A549 (cell line): ENCODE data around the gene AMN. TPM values are rescaled to one million over a fixed set of nuclear protein-coding genes. Genes with fewer than 3 reads are reported as not detected.

Source experiments
- ATAC-seq, 2 experiments: fragments of 200-7000 bp in 1 of 2; fragments of >200 bp in 1 of 2; cut with Nextera tagmentation in 1 of 2; cut with Tn5 transposase in 1 of 2; 3 replicates each; pipeline versions ENCODE4 v1.8.0 to v1.9.1; 2018 to 2020; ENCODE audit warnings: mild to moderate bottlenecking in 1 of 2, moderate library complexity in 1 of 2
- CTCF ChIA-PET: fragments of 300-600 bp; sonication (Branson Sonifier 250); formaldehyde crosslinking; extraction: SDS; loops from one replicate; lab custom pipeline; 2021; ENCODE audit warnings: antibody characterized with exemption, inconsistent platforms; lab: Yijun Ruan, JAX
- POLR2A ChIA-PET: fragments of 350-600 bp; formaldehyde crosslinking; extraction: SDS; loops from one replicate; lab custom pipeline; 2021; ENCODE audit warnings: antibody characterized with exemption, inconsistent platforms; lab: Yijun Ruan, JAX
- DNase-seq, 2 experiments: peaks; one replicate each; pipeline versions ENCODE4 v3.0.0 to v3.0.0-alpha.2; 2011 to 2016; ENCODE audit warnings: low read depth in 1 of 2, low spot score in 1 of 2
- FAIRE-seq: peaks from 2 replicates; lab custom pipeline; 2011; peaks lifted over from hg19 to GRCh38; lab: Jason Lieb, UNC
- H3K27ac ChIP-seq, 2 experiments: fragments of >200 bp; sonication (Bioruptor Twin); formaldehyde crosslinking; 3 replicates each; pipeline ENCODE4 v1.5.1; 2016 to 2017
- H3K4me1 ChIP-seq: fragments of >200 bp; sonication (Bioruptor Twin); formaldehyde crosslinking; 3 replicates; pipeline ENCODE4 v1.6.1; 2016
- H3K4me2 ChIP-seq: fragments of >200 bp; sonication (Bioruptor Twin); formaldehyde crosslinking; 3 replicates; pipeline ENCODE4 v1.6.1; 2016
- H3K4me3 ChIP-seq: fragments of >200 bp; sonication (Bioruptor Twin); formaldehyde crosslinking; 3 replicates; pipeline ENCODE4 v1.5.1; 2016
- H3K9me3 ChIP-seq: fragments of >200 bp; sonication (Bioruptor Twin); formaldehyde crosslinking; 3 replicates; pipeline ENCODE4 v1.6.1; 2016
- CBX2 ChIP-seq: fragments of 200-600 bp; sonication (generic); IDR thresholded peaks from 2 replicates; pipeline ENCODE4 v1.6.1; 2016; ENCODE audit warnings: low read depth, mild to moderate bottlenecking, borderline replicate concordance
- CBX8 ChIP-seq: fragments of 200-600 bp; sonication (generic); IDR thresholded peaks from 2 replicates; pipeline ENCODE4 v1.6.1; 2016
- CHD4 ChIP-seq: fragments of 200-600 bp; sonication (generic); IDR thresholded peaks from 2 replicates; pipeline ENCODE4 v1.6.1; 2016; ENCODE audit warnings: antibody characterized with exemption, mild to moderate bottlenecking, borderline replicate concordance
- FOSB ChIP-seq: fragments of 250-450 bp; sonication (Bioruptor Pico); IDR thresholded peaks from 2 replicates; pipeline ENCODE4 v1.5.0; 2020; ENCODE audit warnings: mild to moderate bottlenecking, moderate library complexity
- HOXA7 ChIP-seq: fragments of 250-450 bp; sonication (Bioruptor Pico); IDR thresholded peaks from 2 replicates; pipeline ENCODE4 v1.5.0; 2020; ENCODE audit warnings: mild to moderate bottlenecking, moderate library complexity
- HOXB13 ChIP-seq: fragments of 250-450 bp; sonication (Bioruptor Pico); IDR thresholded peaks from 2 replicates; pipeline ENCODE4 v1.5.0; 2020; ENCODE audit warnings: low read depth, mild to moderate bottlenecking, moderate library complexity
- MAFK ChIP-seq: fragments of 450-650 bp; IDR thresholded peaks from 2 replicates; pipeline ENCODE4 v1.6.1; 2014; ENCODE audit not compliant: partially characterized antibody
- NPAS2 ChIP-seq: fragments of 250-450 bp; sonication (Bioruptor Pico); IDR thresholded peaks from 2 replicates; pipeline ENCODE4 v1.8.0; 2022; ENCODE audit warnings: mild to moderate bottlenecking, moderate library complexity, borderline replicate concordance
- PHF8 ChIP-seq: fragments of 200-600 bp; sonication (generic); IDR thresholded peaks from 2 replicates; pipeline ENCODE4 v1.6.1; 2016; ENCODE audit warnings: low read depth, mild to moderate bottlenecking, antibody characterized with exemption, moderate library complexity, borderline replicate concordance
- POLR2AphosphoS2 ChIP-seq: conservative IDR thresholded peaks from 2 replicates; pipeline ENCODE4 v1.6.1; 2012; ENCODE audit warnings: low read length, improper control_type of control experiment, inconsistent platforms
- RAD21 ChIP-seq, 2 experiments: fragments of >200 bp in 1 of 2; sonication (Bioruptor Twin) in 1 of 2; formaldehyde crosslinking in 1 of 2; IDR thresholded peaks in 1 of 2; conservative IDR thresholded peaks in 1 of 2; 2 replicates in 1 of 2; 3 replicates in 1 of 2; pipeline ENCODE4 v1.6.1; 2012 to 2018; ENCODE audit warnings: inconsistent platforms in 1 of 2
- RCOR1 ChIP-seq: fragments of 150-350 bp; IDR thresholded peaks from 2 replicates; pipeline ENCODE4 v1.6.1; 2014; ENCODE audit warnings: antibody characterized with exemption, low read length, low read depth
- RNF2 ChIP-seq: fragments of 200-600 bp; sonication (generic); IDR thresholded peaks from 2 replicates; pipeline ENCODE4 v1.6.1; 2016; ENCODE audit warnings: low read depth, mild to moderate bottlenecking, antibody characterized with exemption, moderate library complexity, borderline replicate concordance
- SREBF2 ChIP-seq: fragments of 450-650 bp; IDR thresholded peaks from 2 replicates; pipeline ENCODE4 v1.6.1; 2014; ENCODE audit warnings: mild to moderate bottlenecking, moderate library complexity
- TP53 ChIP-seq: fragments of 250-450 bp; sonication (Bioruptor Pico); IDR thresholded peaks from 2 replicates; pipeline ENCODE4 v1.5.0; 2021; ENCODE audit warnings: mild to moderate bottlenecking, moderate library complexity
- ZFP36 ChIP-seq: fragments of 450-650 bp; IDR thresholded peaks from 2 replicates; pipeline ENCODE4 v1.6.1; 2014; ENCODE audit warnings: borderline replicate concordance; ENCODE audit not compliant: partially characterized antibody
- ZSCAN20 ChIP-seq: fragments of 250-450 bp; sonication (Bioruptor Pico); IDR thresholded peaks from 2 replicates; pipeline ENCODE4 v1.8.0; 2022; ENCODE audit warnings: mild to moderate bottlenecking, moderate library complexity
- WGBS: methylation state at CpG from one replicate; pipeline ENCODE4 v1.1.6; 2017; ENCODE audit errors: missing lambda C conversion rate; 5-methylcytosine and 5-hydroxymethylcytosine counted together
- polyA plus RNA-seq, 4 experiments: library from polyadenylated mRNA; depleted of rRNA in 3 of 4; stranded (reverse); fragments of >200 nt; fragmentation: RNase III in 1 of 4; extraction: RNeasy Plus Mini Kit Qiagen cat#74134 plus additional on column Dnase treatment in 1 of 4; gene quantifications; 2 replicates in 3 of 4; 3 replicates in 1 of 4; pipeline ENCODE4 v1.2.3, GENCODE V29; 2011 to 2017
- TF ChIP-seq, protein P1 (sequence below): fragments of >200 bp; sonication (Bioruptor Twin); formaldehyde crosslinking; IDR thresholded peaks from 2 replicates; pipeline ENCODE4 v1.6.1; 2016
- TF ChIP-seq, protein P2 (sequence below): fragments of >200 bp; sonication (Bioruptor Twin); formaldehyde crosslinking; IDR thresholded peaks from 3 replicates; pipeline ENCODE4 v1.6.1; 2016
- TF ChIP-seq, protein P3 (sequence below): IDR thresholded peaks from 2 replicates; pipeline ENCODE4 v1.6.1; 2012
- TF ChIP-seq, protein P4 (sequence below): fragments of 450-650 bp; IDR thresholded peaks from 2 replicates; pipeline ENCODE4 v1.6.1; 2014; ENCODE audit warnings: antibody characterized with exemption
- TF ChIP-seq, protein P5 (sequence below): IDR thresholded peaks from 2 replicates; pipeline ENCODE4 v1.6.1; 2012; ENCODE audit warnings: low read depth, borderline replicate concordance

AMN gene
- polyA plus RNA-seq, 2 of the 4 experiments (the other 2 are of a cell fraction): 0.25 to 0.58 TPM

DNA sequence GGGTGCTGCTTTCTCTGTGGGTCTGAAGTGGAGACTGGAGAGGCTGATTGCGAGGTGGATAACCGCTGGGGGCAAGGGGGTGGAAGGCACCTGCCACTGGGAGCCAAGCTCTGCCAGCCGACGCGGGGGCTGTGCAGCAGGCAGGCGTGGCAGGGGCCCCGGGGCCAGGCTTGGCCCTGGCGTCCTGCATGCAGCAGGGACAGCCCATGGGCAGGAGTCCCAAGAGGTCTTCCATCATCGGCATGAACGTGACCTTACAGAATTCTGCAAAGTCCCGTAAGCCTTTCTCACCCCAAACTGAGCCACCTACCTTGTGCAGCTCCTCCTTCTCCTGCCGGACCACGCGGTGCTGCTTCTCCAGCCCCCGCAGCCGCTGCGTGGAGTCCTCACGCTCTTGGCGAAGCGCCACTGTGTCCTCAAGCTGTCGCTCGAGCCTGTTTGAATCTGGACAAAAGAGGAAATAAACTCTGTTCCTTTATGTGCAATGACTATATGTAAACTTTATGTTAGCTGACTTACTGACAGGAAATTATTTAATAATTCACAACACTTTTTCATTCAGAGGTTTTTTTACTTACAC lies 51.3 kb downstream of the AMN start:
- H3K4me1 ChIP-seq: peaks cover 3% of the 10 kb centered on the region; the same call in 1 of the 3 replicates
- no peaks in the 10 kb centered on the region for H3K9me3 ChIP-seq
- ChIA-PET CTCF (interaction anchor here (0.8 to 1.5 kb wide), 2 partner anchors 37 to 279 kb away, joined by 3 read pairs; no protein-coding TSS in a partner anchor), POLR2A (no interaction called here)
- H3K4me2 ChIP-seq: no peak overlapping the region
- no peak for FAIRE-seq
- 94% methylated on average over 20 of the region's 22 CpGs for WGBS
- no peak for TF ChIP-seq RAD21 (conservative IDR thresholded peaks at IDR 0.05 in 1 of 2, IDR thresholded peaks at IDR 0.05 in 1 of 2)
- TF ChIP-seq, protein P1, sequence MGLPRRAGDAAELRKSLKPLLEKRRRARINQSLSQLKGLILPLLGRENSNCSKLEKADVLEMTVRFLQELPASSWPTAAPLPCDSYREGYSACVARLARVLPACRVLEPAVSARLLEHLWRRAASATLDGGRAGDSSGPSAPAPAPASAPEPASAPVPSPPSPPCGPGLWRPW: no peak
- no peak for TF ChIP-seq NPAS2 (CRISPR knock-in tag)
- no peak for TF ChIP-seq CBX8
- TF ChIP-seq POLR2AphosphoS2: no peak
- no peak for TF ChIP-seq CBX2
- TF ChIP-seq ZSCAN20 (CRISPR knock-in tag): no peak
- no peak for TF ChIP-seq MAFK
- TF ChIP-seq FOSB (CRISPR knock-in tag): no peak
- no peak for TF ChIP-seq SREBF2
- TF ChIP-seq RNF2: no peak
- no peak for TF ChIP-seq CHD4
- TF ChIP-seq, protein P2, sequence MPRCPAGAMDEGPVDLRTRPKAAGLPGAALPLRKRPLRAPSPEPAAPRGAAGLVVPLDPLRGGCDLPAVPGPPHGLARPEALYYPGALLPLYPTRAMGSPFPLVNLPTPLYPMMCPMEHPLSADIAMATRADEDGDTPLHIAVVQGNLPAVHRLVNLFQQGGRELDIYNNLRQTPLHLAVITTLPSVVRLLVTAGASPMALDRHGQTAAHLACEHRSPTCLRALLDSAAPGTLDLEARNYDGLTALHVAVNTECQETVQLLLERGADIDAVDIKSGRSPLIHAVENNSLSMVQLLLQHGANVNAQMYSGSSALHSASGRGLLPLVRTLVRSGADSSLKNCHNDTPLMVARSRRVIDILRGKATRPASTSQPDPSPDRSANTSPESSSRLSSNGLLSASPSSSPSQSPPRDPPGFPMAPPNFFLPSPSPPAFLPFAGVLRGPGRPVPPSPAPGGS: no peak
- TF ChIP-seq, protein P3, sequence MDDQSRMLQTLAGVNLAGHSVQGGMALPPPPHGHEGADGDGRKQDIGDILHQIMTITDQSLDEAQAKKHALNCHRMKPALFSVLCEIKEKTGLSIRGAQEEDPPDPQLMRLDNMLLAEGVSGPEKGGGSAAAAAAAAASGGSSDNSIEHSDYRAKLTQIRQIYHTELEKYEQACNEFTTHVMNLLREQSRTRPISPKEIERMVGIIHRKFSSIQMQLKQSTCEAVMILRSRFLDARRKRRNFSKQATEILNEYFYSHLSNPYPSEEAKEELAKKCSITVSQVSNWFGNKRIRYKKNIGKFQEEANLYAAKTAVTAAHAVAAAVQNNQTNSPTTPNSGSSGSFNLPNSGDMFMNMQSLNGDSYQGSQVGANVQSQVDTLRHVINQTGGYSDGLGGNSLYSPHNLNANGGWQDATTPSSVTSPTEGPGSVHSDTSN: no peak
- DNase-seq: no peak
- H3K27ac ChIP-seq: no peak overlapping the region
- no peak overlapping the region for H3K4me3 ChIP-seq
- ATAC-seq: no peak; a peak in 1 of 6 replicates

DNA sequence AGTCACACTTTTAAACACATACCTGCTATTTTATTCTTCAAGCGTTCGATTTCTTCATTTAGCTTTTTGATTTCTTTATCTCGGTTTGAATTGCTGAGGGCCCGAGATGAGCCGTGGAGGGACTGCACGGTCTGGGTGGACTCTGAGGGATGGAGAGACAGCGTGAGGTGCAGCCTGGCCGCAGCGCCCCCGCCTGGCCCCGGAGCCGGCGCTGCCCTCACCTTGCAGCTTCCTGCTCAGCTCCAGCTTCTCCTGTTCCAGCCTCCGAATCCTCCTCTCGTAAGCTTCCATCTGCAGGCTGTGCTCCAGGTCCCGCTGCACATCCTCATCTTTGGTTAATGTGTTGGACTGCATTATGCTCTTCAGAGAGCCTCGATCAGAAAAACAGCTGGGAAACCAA lies 53.2 kb downstream of the AMN start:
- peaks cover 3% of the 10 kb centered on the region; the same call in 1 of the 3 replicates for H3K4me1 ChIP-seq
- CTCF ChIA-PET: interaction anchor here (0.7 to 2.1 kb wide), 7 partner anchors 9 to 279 kb away, joined by 3 to 5 read pairs (median 4); no protein-coding TSS in a partner anchor
- WGBS: 91% methylated on average over 17 of the region's 17 CpGs
- POLR2A ChIA-PET: no interaction called here
- H3K4me3 ChIP-seq: no peak overlapping the region
- TF ChIP-seq CHD4 (no peak), PHF8 (no peak), HOXA7 (no peak), ZFP36 (no peak), RCOR1 (no peak), HOXB13 (no peak), SREBF2 (no peak), TP53 (CRISPR knock-in tag) (no peak)
- TF ChIP-seq, protein P4, sequence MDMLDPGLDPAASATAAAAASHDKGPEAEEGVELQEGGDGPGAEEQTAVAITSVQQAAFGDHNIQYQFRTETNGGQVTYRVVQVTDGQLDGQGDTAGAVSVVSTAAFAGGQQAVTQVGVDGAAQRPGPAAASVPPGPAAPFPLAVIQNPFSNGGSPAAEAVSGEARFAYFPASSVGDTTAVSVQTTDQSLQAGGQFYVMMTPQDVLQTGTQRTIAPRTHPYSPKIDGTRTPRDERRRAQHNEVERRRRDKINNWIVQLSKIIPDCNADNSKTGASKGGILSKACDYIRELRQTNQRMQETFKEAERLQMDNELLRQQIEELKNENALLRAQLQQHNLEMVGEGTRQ: no peak
- TF ChIP-seq, protein P5, sequence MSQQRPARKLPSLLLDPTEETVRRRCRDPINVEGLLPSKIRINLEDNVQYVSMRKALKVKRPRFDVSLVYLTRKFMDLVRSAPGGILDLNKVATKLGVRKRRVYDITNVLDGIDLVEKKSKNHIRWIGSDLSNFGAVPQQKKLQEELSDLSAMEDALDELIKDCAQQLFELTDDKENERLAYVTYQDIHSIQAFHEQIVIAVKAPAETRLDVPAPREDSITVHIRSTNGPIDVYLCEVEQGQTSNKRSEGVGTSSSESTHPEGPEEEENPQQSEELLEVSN: no peak
- TF ChIP-seq, protein P1: no peak
- no peak overlapping the region for H3K4me2 ChIP-seq
- DNase-seq (no peak), ATAC-seq (0 out of 6 replicates have a peak, but pooled peaks of 1 of the 2 experiments have one; percentile 30), FAIRE-seq (no peak)
- H3K9me3 ChIP-seq: no peaks in the 10 kb centered on the region
- no peak overlapping the region for H3K27ac ChIP-seq
